ENCODE measurements around the gene DAAM1. TPM values are rescaled to one million over a fixed set of nuclear protein-coding genes. Genes with fewer than 3 reads are reported as not detected.

Gene DAAM1
- total and polyA plus RNA-seq, 8 donors: 6.2 to 26.7 (median 16.0) TPM

- 27 to 51% methylated on average over 1 of the region's 1 CpG for WGBS, 2 donors
- Histone ChIP-seq H3K4me1 (peaks cover 0 to 15% (median 5%) of the 10 kb centered on the region in 3 donors), H3K27me3 (no peaks in the 10 kb centered on the region), H3K36me3 (no peaks in the 10 kb centered on the region), H3K4me3 (no peak overlapping the region), H3K27ac (no peak overlapping the region), H3K9me3 (no peaks in the 10 kb centered on the region)
- intact Hi-C loops (cut with DNase I): no loop called here
- DNase-seq: no peak
- TF ChIP-seq CTCF (IDR thresholded peaks at IDR 0.05): no peak
- no peak for FAIRE-seq
- peak in 1 of 4 donors; percentile 31 for ATAC-seq
These were observed 106.2 kb downstream of the DAAM1 start for GRCh38 chr14:59294662-59294992.

- no peak for TF ChIP-seq CTCF (IDR thresholded peaks at IDR 0.05)
- no peak for DNase-seq
- H3K36me3 ChIP-seq: no peaks in the 10 kb centered on the region
- peaks cover 0 to 15% (median 5%) of the 10 kb centered on the region in 3 donors for H3K4me1 ChIP-seq
- no peak overlapping the region for H3K4me3 ChIP-seq
- no peak overlapping the region for H3K27ac ChIP-seq
- no peak for FAIRE-seq
- intact Hi-C loops (cut with DNase I): no loop called here
- no peaks in the 10 kb centered on the region for H3K27me3 ChIP-seq
- H3K9me3 ChIP-seq: no peaks in the 10 kb centered on the region
- no peak for ATAC-seq
These were observed 107.5 kb downstream of the DAAM1 start for GRCh38 chr14:59295951-59296350.

- Histone ChIP-seq H3K27ac (no peak overlapping the region), H3K36me3 (no peaks in the 10 kb centered on the region), H3K4me1 (peaks cover 0 to 15% (median 5%) of the 10 kb centered on the region in 3 donors), H3K9me3 (no peaks in the 10 kb centered on the region), H3K4me3 (no peak overlapping the region), H3K27me3 (no peaks in the 10 kb centered on the region)
- TF ChIP-seq CTCF (IDR thresholded peaks at IDR 0.05): no peak
- FAIRE-seq: no peak
- 73 to 75% methylated on average over 2 of the region's 2 CpGs for WGBS, 2 donors
- intact Hi-C loops (cut with DNase I): no loop called here
- no peak for DNase-seq
- no peak for ATAC-seq
These were observed 108.0 kb downstream of the DAAM1 start for GRCh38 chr14:59296508-59296907.

GRCh38 chr14:59297071-59297776, 108.8 kb downstream of the DAAM1 start:
- peak; percentile 28 to 60 (median 42) for ATAC-seq
- Histone ChIP-seq H3K27me3 (no peaks in the 10 kb centered on the region), H3K9me3 (no peaks in the 10 kb centered on the region), H3K27ac (no peak overlapping the region), H3K36me3 (no peaks in the 10 kb centered on the region), H3K4me1 (peaks cover 0 to 15% (median 5%) of the 10 kb centered on the region in 3 donors), H3K4me3 (no peak overlapping the region)
- no peak for FAIRE-seq
- 51 to 62% methylated on average over 5 of the region's 5 CpGs for WGBS, 2 donors
- no peak for TF ChIP-seq CTCF (IDR thresholded peaks at IDR 0.05)
- DNase-seq: no peak
- intact Hi-C loops (cut with DNase I): no loop called here

GRCh38 chr14:59299731-59300130, 111.3 kb downstream of the DAAM1 start:
- 72 to 85% methylated on average over 1 of the region's 1 CpG for WGBS, 2 donors
- H3K27me3 ChIP-seq: no peaks in the 10 kb centered on the region
- ATAC-seq (no peak), FAIRE-seq (no peak), DNase-seq (no peak)
- no peak overlapping the region for H3K27ac ChIP-seq
- H3K4me1 ChIP-seq: peaks cover 0 to 6% (median 0%) of the 10 kb centered on the region in 3 donors
- no peaks in the 10 kb centered on the region for H3K36me3 ChIP-seq
- no peak overlapping the region for H3K4me3 ChIP-seq
- no peaks in the 10 kb centered on the region for H3K9me3 ChIP-seq
- intact Hi-C loops (cut with DNase I): no loop called here
- TF ChIP-seq CTCF (IDR thresholded peaks at IDR 0.05): no peak
